ENCODE data around the gene E4F1. TPM values are rescaled to one million over a fixed set of nuclear protein-coding genes. Genes with fewer than 3 reads are reported as not detected.

E4F1 gene
- total RNA-seq, 1 donor from 2014 or later = 28.6 TPM

DNA sequence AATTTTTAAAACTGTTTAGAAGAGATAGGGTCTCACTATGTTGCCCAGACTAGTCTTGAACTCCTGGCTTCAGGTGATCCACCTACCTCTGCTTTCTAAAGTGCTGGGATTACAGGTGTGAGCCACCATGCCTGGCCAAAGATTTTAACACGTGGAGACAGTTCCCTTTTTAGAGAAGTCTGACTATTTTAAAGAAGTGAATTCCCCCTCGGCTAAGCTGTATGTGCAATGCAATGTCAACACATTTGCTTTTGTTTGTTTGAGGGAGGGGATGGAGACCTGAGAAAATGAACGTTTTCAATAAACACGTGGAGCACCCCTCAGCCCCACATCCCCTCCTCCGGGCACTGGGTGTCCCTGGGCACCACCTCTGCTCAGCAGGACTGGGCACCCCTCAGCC, 58.9 kb downstream of the E4F1 start:
- H3K27me3 ChIP-seq (ENCODE audit: control insufficient read depth, insufficient read depth, low read length) = no peaks in the 10 kb centered on the region
- no peak for DNase-seq (ENCODE audit: low read depth)
- H3K36me3 ChIP-seq (ENCODE audit: control insufficient read depth, insufficient read depth, low read length) = no peaks in the 10 kb centered on the region
- TF ChIP-seq, protein P1, sequence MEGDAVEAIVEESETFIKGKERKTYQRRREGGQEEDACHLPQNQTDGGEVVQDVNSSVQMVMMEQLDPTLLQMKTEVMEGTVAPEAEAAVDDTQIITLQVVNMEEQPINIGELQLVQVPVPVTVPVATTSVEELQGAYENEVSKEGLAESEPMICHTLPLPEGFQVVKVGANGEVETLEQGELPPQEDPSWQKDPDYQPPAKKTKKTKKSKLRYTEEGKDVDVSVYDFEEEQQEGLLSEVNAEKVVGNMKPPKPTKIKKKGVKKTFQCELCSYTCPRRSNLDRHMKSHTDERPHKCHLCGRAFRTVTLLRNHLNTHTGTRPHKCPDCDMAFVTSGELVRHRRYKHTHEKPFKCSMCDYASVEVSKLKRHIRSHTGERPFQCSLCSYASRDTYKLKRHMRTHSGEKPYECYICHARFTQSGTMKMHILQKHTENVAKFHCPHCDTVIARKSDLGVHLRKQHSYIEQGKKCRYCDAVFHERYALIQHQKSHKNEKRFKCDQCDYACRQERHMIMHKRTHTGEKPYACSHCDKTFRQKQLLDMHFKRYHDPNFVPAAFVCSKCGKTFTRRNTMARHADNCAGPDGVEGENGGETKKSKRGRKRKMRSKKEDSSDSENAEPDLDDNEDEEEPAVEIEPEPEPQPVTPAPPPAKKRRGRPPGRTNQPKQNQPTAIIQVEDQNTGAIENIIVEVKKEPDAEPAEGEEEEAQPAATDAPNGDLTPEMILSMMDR (IDR thresholded peaks at IDR 0.05; ENCODE audit: insufficient read depth, low read length, poor library complexity, severe bottlenecking) = no peak
- H3K4me3 ChIP-seq (ENCODE audit: low read depth, low read length) = no peak overlapping the region

DNA sequence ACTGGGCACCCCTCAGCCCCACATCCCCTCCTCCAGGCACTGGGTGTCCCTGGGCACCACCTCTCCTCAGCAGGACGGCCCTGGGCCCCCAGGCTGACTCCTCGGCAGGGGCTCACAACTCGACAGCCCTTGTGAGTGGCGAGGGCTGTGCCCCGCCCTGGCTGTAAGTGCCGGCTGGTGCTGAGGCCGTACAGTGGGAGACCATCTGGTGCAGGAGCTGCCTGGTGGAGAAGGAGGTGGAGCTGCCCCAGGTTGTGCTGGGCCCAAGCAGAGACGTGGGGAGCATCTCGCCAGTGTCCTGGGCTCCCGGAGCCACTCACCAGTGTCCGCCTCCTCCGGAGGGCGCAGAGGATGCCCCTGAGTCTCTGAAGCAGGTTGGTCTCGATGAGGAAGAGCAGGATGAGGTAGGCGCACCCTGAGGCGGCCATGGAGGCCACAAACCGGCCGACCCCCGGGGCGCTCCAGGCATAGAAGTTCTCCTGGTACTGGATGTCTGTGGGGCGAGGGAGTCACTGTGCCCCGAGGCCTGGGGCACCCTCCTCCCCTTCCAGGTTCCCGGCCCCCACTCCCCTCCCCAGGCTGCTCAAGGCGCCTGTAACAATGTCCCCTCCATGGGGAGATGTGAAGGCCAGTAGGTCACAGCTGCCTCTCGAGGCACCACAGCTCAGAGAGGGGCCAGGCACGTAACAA, 59.6 kb downstream of the E4F1 start:
- no peak for DNase-seq (ENCODE audit: low read depth)
- H3K36me3 ChIP-seq (ENCODE audit: control insufficient read depth, insufficient read depth, low read length) = no peaks in the 10 kb centered on the region
- TF ChIP-seq, protein P1 (IDR thresholded peaks at IDR 0.05; ENCODE audit: insufficient read depth, low read length, poor library complexity, severe bottlenecking) = no peak
- H3K4me3 ChIP-seq (ENCODE audit: low read depth, low read length) = no peak overlapping the region
- no peaks in the 10 kb centered on the region for H3K27me3 ChIP-seq (ENCODE audit: control insufficient read depth, insufficient read depth, low read length)

DNA sequence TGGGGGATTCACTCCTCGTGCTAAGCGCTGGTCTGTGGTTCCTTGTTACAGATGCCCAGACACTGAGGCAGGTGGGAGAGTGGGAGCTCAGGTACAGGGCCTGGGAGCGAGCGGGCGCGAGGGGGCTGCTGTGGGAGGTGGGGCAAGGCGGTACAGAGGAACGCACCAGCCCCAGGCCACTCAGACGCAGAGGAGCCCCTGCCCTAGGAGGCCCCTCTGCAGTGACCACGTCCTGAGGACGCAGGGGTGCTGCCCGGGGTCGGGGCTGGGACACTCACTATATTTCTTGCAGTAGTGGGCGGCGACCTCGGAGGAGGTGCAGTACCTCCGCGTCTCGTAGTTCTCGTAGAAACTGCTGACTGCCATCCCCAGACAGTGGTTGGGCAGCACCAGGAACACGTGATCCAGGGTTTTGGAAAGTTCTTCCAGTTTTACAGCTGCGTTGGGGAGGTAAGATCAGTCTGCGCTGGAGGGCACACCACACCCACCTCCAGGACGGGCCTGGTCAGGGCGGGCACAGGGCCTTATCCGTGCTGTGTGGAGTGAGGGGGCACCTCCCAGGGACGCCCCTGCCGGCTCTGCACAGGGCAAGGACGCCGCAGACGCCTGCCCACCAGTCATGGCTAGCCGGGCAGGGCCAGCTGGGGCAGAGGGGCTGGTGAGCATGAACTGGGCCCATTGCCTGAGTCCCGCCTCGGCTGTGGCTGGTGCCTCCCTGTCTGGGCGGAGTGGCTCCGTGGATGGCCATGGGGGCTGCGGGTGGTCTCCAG, 60.8 kb downstream of the E4F1 start:
- H3K36me3 ChIP-seq (ENCODE audit: control insufficient read depth, insufficient read depth, low read length) = no peaks in the 10 kb centered on the region
- no peak for DNase-seq (ENCODE audit: low read depth)
- TF ChIP-seq, protein P1 (IDR thresholded peaks at IDR 0.05; ENCODE audit: insufficient read depth, low read length, poor library complexity, severe bottlenecking) = no peak
- no peak overlapping the region for H3K4me3 ChIP-seq (ENCODE audit: low read depth, low read length)
- no peaks in the 10 kb centered on the region for H3K27me3 ChIP-seq (ENCODE audit: control insufficient read depth, insufficient read depth, low read length)

DNA sequence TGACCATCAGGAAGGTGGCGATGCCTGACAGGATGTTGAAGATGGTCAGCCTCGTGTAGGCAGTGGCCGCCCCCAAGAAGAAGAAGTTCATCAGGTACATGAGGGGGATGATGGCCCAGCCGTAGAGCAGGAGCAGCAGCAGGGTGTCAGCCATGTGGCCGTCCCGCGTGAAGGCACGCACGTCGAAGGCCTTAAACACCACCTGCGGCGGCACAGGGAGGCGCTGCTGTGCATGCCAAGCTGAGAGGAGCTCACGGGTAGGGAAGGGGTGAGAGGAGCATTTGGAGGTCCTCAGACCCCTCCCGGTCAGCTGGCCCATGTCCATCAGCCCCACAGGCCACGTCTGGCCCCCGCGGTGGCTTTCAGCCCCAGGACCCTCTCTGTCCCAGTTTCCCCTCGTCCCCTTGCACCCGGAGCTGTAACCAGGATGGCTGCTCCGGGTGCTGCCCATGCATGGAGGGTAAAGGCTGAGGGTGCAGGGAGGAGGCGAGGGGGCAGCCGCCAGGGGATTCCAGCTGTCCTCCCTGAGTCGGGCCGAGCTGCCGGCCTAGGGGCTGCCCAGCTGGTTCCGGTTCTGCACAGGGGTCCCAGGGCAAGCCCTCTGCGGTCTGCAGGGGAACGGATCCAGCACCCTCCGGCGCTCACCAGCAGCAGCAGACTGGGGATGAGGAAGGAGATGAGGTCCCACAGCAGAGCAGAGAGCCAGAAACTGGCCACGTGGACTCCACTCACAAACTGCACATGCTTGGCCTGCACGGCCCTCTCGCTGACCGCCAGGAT, 61.6 kb downstream of the E4F1 start:
- Histone ChIP-seq H3K4me3 (ENCODE audit: low read depth, low read length) (no peak overlapping the region), H3K27me3 (ENCODE audit: control insufficient read depth, insufficient read depth, low read length) (no peaks in the 10 kb centered on the region)

More for the DNA sequence above, 61.6 kb downstream of the E4F1 start:
- DNase-seq (ENCODE audit: low read depth) = no peak
- no peaks in the 10 kb centered on the region for H3K36me3 ChIP-seq (ENCODE audit: control insufficient read depth, insufficient read depth, low read length)
- TF ChIP-seq, protein P1 (IDR thresholded peaks at IDR 0.05; ENCODE audit: insufficient read depth, low read length, poor library complexity, severe bottlenecking) = no peak

Other genes starting within 250 kb of the E4F1 start
- 0.96 TPM in 1 of 2 replicates, not detected in the other for gene NOXO1, start 242.1 kb upstream of the E4F1 start, total RNA-seq
- 30.2 and 32.7 TPM in 2 replicates for gene GFER, start 239.4 kb upstream of the E4F1 start, total RNA-seq
- gene SYNGR3, start 233.6 kb upstream of the E4F1 start, total RNA-seq = 11.3 and 20.1 TPM in 2 replicates
- gene ZNF598, start 213.8 kb upstream of the E4F1 start, total RNA-seq = 48.1 and 57.7 TPM in 2 replicates
- not detected in 2 replicates for gene NPW, start 203.8 kb upstream of the E4F1 start, total RNA-seq
- 27.5 and 46.3 TPM in 2 replicates for gene NHERF2, start 196.7 kb upstream of the E4F1 start, total RNA-seq
- 39.3 and 44.1 TPM in 2 replicates for gene NTHL1, start 175.8 kb upstream of the E4F1 start, total RNA-seq
- gene TSC2, start 175.6 kb upstream of the E4F1 start, total RNA-seq = 67.9 and 104 TPM in 2 replicates
- 85.6 and 102 TPM in 2 replicates for gene PKD1, start 87.7 kb upstream of the E4F1 start, total RNA-seq
- gene RAB26, start 75.0 kb upstream of the E4F1 start, total RNA-seq = 0.54 and 0.68 TPM in 2 replicates
- 82.7 and 83.9 TPM in 2 replicates for gene TRAF7, start 67.8 kb upstream of the E4F1 start, total RNA-seq
- gene CASKIN1, start 27.0 kb upstream of the E4F1 start, total RNA-seq = 0.07 and 0.08 TPM in 2 replicates
- 77.2 and 102 TPM in 2 replicates for gene MLST8, start 18.1 kb upstream of the E4F1 start, total RNA-seq
- 2.0 and 4.2 TPM in 2 replicates for gene BRICD5, start 12.7 kb upstream of the E4F1 start, total RNA-seq
- gene PGP, start 8.8 kb upstream of the E4F1 start, total RNA-seq = 15.7 and 17.7 TPM in 2 replicates
- 0.21 and 2.3 TPM in 2 replicates for gene DNASE1L2, start 12.9 kb downstream of the E4F1 start, total RNA-seq
- gene ECI1, start 28.0 kb downstream of the E4F1 start, total RNA-seq = 81.7 and 86.7 TPM in 2 replicates
- gene RNPS1, start 44.5 kb downstream of the E4F1 start, total RNA-seq = 243 and 268 TPM in 2 replicates
- gene ABCA3, start 117.1 kb downstream of the E4F1 start, total RNA-seq = 32.1 and 36.3 TPM in 2 replicates
- gene CCNF, start 205.9 kb downstream of the E4F1 start, total RNA-seq = 7.4 and 8.6 TPM in 2 replicates
- gene TEDC2, start 236.5 kb downstream of the E4F1 start, total RNA-seq = 12.0 and 14.2 TPM in 2 replicates
- 0.17 and 0.41 TPM in 2 replicates for gene NTN3, start 247.7 kb downstream of the E4F1 start, total RNA-seq